Measurements from ENCODE around the gene RAB3D.

The RAB3D gene

DNA sequence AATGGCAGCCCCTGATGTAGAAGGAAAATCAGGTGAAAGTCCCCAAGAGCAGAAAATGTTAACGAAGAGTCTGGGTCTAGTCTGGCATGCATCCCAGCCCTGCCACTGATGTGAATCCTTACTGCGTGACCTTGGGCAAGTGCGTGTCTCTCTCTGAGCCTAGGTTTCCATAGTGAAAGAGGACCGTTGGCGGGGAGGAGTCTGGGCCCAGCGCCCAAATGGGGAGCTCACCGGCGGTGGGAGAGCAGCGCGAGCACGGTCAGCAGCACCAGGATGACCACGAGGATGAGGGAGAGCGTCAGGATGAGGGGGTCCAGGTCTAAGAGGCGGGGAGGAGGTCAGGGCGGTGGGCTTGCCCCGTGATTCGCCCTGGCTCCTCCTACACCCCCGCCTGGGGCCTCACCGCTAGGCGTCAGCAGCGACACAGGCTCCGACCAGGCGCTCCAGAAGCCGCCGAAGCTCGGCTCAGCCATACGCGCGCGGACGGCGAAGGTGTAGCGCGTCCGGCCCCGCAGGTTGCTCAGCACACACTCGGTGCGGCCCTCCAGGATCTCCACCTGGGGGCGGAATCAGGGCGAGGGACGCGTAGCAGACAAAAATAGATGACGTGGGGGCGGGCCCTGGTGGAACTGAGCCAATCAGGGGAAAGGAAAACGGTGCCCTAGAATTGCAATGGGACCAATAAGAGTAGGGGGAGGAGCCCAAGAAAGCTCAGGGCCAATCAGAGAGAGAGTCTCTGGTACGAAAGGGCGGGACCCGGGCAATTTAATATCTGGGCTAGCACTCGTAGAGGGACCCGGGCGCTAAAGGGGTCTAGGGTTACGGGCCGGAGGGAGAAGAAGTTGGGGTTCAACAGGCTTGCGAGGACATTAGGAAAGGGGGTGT, 41.4 kb upstream of the RAB3D start (continued):
- TF ChIP-seq, protein P1, sequence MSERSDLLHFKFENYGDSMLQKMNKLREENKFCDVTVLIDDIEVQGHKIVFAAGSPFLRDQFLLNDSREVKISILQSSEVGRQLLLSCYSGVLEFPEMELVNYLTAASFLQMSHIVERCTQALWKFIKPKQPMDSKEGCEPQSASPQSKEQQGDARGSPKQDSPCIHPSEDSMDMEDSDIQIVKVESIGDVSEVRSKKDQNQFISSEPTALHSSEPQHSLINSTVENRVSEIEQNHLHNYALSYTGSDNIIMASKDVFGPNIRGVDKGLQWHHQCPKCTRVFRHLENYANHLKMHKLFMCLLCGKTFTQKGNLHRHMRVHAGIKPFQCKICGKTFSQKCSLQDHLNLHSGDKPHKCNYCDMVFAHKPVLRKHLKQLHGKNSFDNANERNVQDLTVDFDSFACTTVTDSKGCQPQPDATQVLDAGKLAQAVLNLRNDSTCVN (tag by site-specific recombination; optimal IDR thresholded peaks at IDR 0.05) = peak; percentile 41
- TF ChIP-seq ZNF37A (tag by site-specific recombination; IDR thresholded peaks at IDR 0.05) = no peak
- no peak; the same call in 1 of the 2 replicates for TF ChIP-seq ZNF488 (tag by site-specific recombination; IDR thresholded peaks at IDR 0.05)
- TF ChIP-seq HOXA7 (CRISPR knock-in tag; IDR thresholded peaks at IDR 0.05; ENCODE audit: borderline replicate concordance) = no peak
- 0 out of 2 replicates have a peak, but pooled peaks have one; percentile 48 for TF ChIP-seq ZNF10 (tag by site-specific recombination; IDR thresholded peaks at IDR 0.05)
- no peak; the same call in 1 of the 2 replicates for TF ChIP-seq KLF16 (tag by site-specific recombination; IDR thresholded peaks at IDR 0.05)
- TF ChIP-seq, protein P2, sequence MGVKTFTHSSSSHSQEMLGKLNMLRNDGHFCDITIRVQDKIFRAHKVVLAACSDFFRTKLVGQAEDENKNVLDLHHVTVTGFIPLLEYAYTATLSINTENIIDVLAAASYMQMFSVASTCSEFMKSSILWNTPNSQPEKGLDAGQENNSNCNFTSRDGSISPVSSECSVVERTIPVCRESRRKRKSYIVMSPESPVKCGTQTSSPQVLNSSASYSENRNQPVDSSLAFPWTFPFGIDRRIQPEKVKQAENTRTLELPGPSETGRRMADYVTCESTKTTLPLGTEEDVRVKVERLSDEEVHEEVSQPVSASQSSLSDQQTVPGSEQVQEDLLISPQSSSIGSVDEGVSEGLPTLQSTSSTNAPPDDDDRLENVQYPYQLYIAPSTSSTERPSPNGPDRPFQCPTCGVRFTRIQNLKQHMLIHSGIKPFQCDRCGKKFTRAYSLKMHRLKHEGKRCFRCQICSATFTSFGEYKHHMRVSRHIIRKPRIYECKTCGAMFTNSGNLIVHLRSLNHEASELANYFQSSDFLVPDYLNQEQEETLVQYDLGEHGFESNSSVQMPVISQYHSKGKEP (tag by site-specific recombination; IDR thresholded peaks at IDR 0.05) = no peak
- no peak for TF ChIP-seq ZNF624 (tag by site-specific recombination; IDR thresholded peaks at IDR 0.05)
- no peak for TF ChIP-seq ZNF561 (tag by site-specific recombination; IDR thresholded peaks at IDR 0.05; ENCODE audit: borderline replicate concordance)
- no peak for TF ChIP-seq ZNF571 (tag by site-specific recombination; IDR thresholded peaks at IDR 0.05)
- no peak for TF ChIP-seq ZNF169 (tag by site-specific recombination; IDR thresholded peaks at IDR 0.05)
- TF ChIP-seq ZNF404 (tag by site-specific recombination; IDR thresholded peaks at IDR 0.05) = no peak
- TF ChIP-seq ZNF701 (tag by site-specific recombination; IDR thresholded peaks at IDR 0.05) = no peak
- TF ChIP-seq ZNF521 (tag by site-specific recombination; IDR thresholded peaks at IDR 0.05) = no peak
- TF ChIP-seq ZNF184 (tag by site-specific recombination; IDR thresholded peaks at IDR 0.05) = no peak
- TF ChIP-seq, protein P3, sequence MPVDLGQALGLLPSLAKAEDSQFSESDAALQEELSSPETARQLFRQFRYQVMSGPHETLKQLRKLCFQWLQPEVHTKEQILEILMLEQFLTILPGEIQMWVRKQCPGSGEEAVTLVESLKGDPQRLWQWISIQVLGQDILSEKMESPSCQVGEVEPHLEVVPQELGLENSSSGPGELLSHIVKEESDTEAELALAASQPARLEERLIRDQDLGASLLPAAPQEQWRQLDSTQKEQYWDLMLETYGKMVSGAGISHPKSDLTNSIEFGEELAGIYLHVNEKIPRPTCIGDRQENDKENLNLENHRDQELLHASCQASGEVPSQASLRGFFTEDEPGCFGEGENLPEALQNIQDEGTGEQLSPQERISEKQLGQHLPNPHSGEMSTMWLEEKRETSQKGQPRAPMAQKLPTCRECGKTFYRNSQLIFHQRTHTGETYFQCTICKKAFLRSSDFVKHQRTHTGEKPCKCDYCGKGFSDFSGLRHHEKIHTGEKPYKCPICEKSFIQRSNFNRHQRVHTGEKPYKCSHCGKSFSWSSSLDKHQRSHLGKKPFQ (tag by site-specific recombination; IDR thresholded peaks at IDR 0.05) = no peak
- no peak for TF ChIP-seq ZBTB21 (tag by site-specific recombination; IDR thresholded peaks at IDR 0.05)
- no peak for TF ChIP-seq ZNF174 (tag by site-specific recombination; IDR thresholded peaks at IDR 0.05)
- peak; percentile 95 for TF ChIP-seq ZBTB8A (tag by site-specific recombination; IDR thresholded peaks at IDR 0.05)
- TF ChIP-seq SALL2 (tag by site-specific recombination; IDR thresholded peaks at IDR 0.05; ENCODE audit: borderline replicate concordance) = no peak
- TF ChIP-seq ZSCAN30 (tag by site-specific recombination; IDR thresholded peaks at IDR 0.05) = peak; percentile 37; the same call in 1 of the 2 replicates
- TF ChIP-seq MEIS1 (CRISPR knock-in tag; IDR thresholded peaks at IDR 0.05; ENCODE audit: borderline replicate concordance) = no peak
- 0 out of 2 replicates have a peak, but pooled peaks have one; percentile 19 for TF ChIP-seq YY2 (tag by site-specific recombination; IDR thresholded peaks at IDR 0.05)
- TF ChIP-seq, protein P4, sequence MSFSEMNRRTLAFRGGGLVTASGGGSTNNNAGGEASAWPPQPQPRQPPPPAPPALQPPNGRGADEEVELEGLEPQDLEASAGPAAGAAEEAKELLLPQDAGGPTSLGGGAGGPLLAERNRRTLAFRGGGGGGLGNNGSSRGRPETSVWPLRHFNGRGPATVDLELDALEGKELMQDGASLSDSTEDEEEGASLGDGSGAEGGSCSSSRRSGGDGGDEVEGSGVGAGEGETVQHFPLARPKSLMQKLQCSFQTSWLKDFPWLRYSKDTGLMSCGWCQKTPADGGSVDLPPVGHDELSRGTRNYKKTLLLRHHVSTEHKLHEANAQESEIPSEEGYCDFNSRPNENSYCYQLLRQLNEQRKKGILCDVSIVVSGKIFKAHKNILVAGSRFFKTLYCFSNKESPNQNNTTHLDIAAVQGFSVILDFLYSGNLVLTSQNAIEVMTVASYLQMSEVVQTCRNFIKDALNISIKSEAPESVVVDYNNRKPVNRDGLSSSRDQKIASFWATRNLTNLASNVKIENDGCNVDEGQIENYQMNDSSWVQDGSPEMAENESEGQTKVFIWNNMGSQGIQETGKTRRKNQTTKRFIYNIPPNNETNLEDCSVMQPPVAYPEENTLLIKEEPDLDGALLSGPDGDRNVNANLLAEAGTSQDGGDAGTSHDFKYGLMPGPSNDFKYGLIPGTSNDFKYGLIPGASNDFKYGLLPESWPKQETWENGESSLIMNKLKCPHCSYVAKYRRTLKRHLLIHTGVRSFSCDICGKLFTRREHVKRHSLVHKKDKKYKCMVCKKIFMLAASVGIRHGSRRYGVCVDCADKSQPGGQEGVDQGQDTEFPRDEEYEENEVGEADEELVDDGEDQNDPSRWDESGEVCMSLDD (tag by site-specific recombination; IDR thresholded peaks at IDR 0.05) = peak; percentile 59
- TF ChIP-seq ZNF341 (tag by site-specific recombination; IDR thresholded peaks at IDR 0.05; ENCODE audit: low read depth) = no peak
- TF ChIP-seq ZNF610 (tag by site-specific recombination; IDR thresholded peaks at IDR 0.05; ENCODE audit: borderline replicate concordance) = 0 out of 2 replicates have a peak, but pooled peaks have one; percentile 26
- TF ChIP-seq ZNF24 (tag by site-specific recombination; IDR thresholded peaks at IDR 0.05) = no peak
- TF ChIP-seq ZNF645 (tag by site-specific recombination; IDR thresholded peaks at IDR 0.05) = 0 out of 2 replicates have a peak, but pooled peaks have one; percentile 51
- no peak for TF ChIP-seq ZNF433 (tag by site-specific recombination; IDR thresholded peaks at IDR 0.05; ENCODE audit: low read depth)
